GM12873 (cell line): ENCODE measurements around the gene USP3.

Source experiments
- TF ChIP-seq, protein P1 (sequence below): IDR thresholded peaks from 2 replicates; pipeline ENCODE4 v1.5.1; 2012; ENCODE audit warnings: low read depth, mild to moderate bottlenecking, moderate library complexity, low read length, control low read depth; ENCODE audit not compliant: insufficient read depth; ENCODE audit errors: missing control alignments

USP3 gene

DNA sequence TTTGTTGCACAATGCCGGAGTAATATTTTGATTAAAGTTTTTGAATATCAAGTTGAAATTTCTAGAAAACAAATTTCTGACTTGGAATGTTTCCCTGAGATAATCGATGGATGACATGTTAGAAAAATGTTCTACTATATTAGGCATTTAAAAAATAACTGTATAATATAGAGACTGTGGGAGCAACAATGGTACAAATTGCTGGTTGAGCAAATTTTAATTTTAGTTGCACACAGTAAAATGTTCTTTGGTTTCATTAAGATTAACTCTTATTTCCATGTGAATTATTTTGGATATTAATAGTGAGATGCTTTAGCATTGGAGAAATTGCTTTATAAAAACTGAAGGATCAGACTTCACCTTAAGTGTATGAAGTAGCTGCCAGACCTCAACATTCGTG lies 9.3 kb downstream of the USP3 start:
- TF ChIP-seq, protein P1, sequence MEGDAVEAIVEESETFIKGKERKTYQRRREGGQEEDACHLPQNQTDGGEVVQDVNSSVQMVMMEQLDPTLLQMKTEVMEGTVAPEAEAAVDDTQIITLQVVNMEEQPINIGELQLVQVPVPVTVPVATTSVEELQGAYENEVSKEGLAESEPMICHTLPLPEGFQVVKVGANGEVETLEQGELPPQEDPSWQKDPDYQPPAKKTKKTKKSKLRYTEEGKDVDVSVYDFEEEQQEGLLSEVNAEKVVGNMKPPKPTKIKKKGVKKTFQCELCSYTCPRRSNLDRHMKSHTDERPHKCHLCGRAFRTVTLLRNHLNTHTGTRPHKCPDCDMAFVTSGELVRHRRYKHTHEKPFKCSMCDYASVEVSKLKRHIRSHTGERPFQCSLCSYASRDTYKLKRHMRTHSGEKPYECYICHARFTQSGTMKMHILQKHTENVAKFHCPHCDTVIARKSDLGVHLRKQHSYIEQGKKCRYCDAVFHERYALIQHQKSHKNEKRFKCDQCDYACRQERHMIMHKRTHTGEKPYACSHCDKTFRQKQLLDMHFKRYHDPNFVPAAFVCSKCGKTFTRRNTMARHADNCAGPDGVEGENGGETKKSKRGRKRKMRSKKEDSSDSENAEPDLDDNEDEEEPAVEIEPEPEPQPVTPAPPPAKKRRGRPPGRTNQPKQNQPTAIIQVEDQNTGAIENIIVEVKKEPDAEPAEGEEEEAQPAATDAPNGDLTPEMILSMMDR: no peak

DNA sequence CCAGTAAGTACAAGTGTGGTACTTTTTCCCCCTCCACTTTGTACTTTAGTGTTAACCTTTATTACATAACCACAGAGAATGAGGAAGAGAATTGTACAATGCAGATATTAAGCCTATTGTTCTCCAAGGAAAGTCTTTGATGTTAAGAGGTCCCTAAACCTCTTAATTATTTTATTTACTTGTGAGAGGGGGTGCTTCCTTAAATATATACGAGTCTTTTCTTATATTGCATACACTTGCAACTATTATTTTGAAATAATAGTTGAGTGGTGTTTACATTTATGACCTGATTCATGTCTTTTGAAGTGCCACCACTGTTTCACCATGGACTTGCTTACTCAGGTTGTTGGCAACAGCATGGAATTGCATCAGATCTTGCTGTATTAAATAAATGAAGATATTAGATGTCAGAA lies 10.1 kb downstream of the USP3 start:
- TF ChIP-seq, protein P1: no peak

DNA sequence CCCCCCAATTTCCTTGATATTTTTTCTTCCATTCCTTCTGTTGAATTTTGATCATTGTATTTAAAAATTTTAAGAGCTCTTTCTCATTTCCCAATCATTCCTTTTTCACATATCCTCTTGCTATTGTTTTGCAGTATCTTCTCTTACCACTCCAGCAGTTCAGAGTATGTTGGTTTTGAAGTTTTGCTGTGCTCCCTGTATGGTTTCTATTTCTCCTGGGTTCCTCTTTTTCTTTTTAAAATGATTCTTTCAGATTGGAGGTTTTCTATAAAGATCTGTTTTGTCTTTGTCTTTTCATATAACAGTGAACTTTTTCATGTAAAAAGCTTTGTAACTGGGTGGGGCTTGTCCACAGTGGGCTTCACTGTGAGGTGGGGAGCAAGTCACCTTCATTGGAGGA lies 12.8 kb downstream of the USP3 start:
- TF ChIP-seq, protein P1: no peak

DNA sequence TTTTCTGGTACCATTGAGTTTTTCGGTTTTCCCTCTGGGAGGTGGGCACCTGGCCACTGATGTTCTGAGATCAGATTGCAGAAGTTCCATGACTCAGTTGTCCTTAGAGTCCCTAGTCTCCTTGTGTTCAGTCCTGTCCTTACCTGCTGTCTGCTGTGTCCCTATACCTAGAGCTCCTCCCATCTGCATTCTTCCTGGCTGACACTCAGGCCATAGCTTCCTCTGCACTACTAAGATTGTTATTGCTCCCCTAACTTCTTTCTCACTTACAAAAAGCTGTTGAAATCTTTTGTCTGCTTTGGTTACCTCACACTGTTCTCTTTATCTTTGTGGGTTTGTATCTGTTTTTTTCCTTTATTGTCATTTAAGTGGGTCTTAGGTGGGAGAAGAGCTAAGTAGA lies 13.2 kb downstream of the USP3 start:
- TF ChIP-seq, protein P1: no peak

DNA sequence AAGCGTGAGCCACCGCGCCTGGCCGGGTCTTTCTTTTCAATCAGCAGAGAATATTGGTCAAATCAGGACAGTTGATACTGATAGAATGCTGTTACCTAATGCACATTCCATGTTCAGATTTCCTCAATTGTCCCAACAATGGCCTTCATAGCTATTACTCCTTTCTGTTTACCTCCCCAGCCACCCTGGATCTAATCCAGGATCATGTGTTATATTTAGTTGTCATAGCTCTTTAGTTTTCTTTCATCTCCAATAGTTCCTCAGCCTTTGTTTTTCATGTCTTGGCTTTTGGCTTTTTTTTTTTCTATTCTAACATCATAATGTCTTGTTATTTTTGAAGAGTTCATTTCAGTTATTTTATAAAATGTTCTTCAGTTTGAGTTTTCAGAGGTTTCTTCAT lies 14.6 kb downstream of the USP3 start:
- TF ChIP-seq, protein P1: no peak

DNA sequence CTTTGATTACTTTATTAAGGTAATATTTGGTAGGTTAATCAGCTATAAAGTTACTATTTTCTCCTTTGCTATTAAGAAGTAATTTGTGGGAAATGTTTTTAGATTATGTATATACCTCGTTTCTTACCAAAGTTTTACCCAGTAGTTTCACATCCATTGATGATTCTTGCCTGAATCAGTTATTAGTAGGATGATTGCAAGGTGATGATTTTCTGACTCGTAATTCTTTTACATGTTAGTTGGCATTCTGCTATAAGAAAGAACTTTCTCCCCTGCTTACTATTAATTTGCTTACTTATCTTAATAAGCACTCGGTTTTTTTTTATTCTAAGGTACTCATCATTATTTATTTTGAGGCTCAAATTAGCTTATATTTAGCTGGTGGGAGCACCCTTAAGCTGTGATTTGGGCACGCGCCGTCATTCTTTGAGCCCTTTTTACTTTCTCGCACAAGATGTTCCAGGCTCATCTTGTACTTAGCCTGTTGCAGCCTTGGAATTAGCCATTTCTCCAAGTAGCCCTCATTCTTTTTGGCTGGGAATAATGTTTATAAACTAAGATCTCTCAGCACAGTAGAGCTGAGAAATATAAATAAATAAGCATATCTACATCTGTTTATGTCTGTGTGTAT lies 15.3 kb downstream of the USP3 start:
- TF ChIP-seq, protein P1: no peak

DNA sequence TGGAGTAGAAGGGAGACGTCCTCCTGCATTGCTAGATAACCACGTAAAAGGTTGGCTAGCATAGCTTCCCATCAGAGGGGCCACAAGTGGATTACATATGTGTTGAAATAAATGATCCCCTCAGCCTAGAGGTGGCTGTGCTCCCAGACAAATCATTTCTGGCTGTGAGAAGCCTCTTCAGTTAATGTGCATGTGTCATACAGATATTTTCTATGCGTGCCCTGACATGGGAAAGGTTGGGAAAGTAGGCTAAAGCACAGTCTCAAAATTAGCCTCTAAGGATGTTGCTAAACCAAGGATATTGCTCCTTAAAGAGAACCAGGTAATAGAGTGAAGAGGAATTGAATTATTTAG lies 17.8 kb downstream of the USP3 start:
- TF ChIP-seq, protein P1: no peak
